Islet of Langerhans (tissue), 1 donor: ENCODE measurements around the gene PPP2R5D.

ENCODE experiments used
- FAIRE-seq: peaks from one replicate; lab custom pipeline; 2011; peaks lifted over from hg19 to GRCh38; lab: Jason Lieb, UNC

Gene PPP2R5D

DNA sequence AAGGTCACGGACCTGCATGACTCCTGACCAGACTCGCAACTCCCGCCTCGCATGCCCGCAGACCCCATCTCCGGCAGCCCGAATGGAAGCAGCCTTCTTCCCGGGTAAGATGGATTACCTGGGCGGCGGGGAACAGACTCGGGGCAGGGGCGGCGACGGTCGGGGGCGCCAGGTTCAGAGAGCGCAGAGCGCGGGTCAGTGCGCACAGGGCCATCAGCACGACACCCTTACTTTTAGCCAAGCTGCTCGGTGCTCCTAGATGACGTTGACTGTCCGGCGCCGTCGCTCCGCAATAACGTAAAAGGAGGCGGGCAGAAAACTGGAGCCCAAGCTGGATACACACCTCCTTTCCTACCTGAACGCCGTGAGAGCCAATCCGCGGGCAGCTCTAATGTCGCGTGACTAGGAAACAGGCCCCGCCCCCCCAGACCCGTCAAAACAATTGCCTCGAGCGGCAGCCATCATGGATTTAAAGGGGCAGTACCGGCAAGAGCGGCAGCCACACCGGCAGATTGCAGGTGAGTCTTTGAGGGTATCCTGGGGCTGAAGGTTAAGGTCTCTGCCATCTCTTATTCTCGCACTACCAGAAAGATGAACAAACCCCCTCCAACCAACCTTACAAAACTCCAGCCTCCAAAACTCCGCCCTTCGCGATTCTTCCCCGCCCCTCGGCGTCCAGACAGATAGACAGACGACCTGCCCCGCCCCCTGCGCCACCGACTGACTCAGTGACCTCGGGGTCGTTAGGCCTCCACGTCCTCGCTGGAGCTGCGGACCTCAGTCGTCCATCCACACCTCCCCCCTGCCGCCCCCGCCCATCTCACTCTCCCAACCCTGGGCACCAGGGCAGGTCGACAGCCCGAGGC, 75.0 kb downstream of the PPP2R5D start, which contains the start of the genes KLC4 and MRPL2:
Gene KLC4, plus strand, starts transcription at position 464 of the 866 bp plus-strand sequence. CDS start 1,705 bp downstream, outside the sequence.
Gene MRPL2, minus strand, starts transcription at position 267 of the 866 bp plus-strand sequence. Its CDS starts 53 bp downstream, at position 214.
- peak; percentile 61 for FAIRE-seq

DNA sequence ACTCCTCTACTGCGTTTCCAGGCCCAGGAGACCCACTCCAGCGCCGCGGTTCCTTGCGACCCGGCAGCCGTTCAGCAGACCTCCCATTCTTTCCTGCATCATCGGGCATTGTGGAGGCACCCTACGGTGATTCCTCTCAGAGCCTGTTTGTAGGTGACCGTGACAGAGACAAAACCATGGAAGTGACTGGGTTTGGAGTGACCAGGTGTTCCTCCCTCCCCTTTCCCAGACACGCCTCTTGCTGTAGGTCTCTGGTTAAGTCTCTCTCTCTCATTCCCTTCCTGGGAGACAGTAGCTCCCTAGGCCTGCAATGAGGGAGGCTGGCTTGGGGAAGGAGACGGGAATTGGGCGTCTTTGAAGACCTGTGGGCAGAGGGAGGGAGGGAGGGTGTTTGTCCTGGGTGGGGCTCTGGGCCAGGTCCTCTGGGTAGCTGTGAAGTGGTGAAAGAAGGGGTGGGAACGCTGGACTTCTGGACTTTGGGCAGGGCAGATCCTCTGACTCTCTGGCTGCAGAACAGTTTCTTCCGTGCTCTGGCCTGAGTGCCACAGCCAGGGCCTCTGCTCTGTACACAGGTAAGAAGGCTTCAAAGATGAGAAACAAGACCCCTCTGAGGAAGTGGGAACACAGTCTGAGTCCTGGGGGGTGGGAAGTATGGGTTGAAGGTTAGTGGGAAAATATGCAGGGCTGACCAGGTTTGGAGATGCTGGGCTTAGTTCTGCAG, 75.8 kb downstream of the PPP2R5D start:
- FAIRE-seq, result no peak

DNA sequence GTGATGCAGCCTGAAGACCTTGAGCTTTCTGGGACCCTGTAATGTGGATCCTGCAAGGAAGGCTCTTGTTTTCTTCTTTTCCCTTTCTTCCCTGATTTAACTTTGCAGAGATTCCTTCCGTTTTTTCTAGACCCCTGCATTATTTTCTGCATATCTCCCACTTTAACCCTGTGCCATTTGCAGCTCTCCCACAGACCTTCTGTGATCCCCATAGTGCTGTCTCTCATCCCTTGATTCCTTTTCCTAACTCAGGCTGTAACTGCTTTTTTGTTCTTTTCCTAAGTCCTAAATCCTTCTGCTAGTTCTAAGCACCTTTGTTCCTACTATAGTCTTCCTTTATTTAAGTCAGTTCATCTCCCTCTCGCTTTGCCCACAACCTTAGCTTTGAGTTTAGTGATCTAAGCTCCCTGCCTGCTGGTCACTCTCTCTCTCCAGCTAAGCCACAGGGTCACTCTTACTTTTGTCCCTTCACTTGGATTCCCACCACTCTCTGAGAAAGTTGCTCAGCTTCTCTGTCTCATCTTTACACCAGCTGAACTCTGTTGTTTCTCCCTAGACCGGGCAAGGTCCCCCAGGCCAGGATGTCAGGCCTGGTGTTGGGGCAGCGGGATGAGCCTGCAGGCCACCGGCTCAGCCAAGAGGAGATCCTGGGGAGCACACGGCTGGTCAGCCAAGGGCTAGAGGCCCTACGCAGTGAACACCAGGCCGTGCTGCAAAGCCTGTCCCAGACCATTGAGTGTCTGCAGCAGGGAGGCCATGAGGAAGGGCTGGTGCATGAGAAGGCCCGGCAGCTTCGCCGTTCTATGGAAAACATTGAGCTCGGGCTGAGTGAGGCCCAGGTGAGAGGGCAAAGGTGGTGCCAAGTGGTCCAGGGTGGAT, 76.6 kb downstream of the PPP2R5D start:
- no peak for FAIRE-seq

DNA sequence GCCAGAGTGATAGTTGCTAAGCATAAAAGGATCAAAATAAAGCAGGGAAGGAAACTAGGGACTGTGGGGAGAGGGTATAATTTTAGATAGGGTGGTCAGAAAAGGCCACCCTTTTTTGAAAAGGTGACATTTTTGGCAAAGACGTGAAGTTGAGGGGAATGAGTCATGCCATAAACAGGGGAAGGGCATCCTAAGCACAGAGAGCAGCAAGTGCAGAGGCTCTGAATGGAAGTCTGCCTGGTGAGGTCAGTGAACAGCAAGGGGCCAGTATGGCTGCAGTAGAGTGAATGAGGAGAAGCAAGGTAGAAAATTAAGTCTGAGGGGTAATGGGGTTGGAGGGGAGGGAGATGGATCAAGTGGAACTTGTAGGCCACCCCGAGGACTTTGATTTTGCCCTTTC, 77.5 kb downstream of the PPP2R5D start:
- no peak for FAIRE-seq
